ENCODE results near the gene HLA-DMB. TPM values are rescaled to one million over a fixed set of nuclear protein-coding genes. Genes with fewer than 3 reads are reported as not detected.

HLA-DMB gene
- total RNA-seq, 1 donor from 2014 or later = 26.8 TPM

DNA sequence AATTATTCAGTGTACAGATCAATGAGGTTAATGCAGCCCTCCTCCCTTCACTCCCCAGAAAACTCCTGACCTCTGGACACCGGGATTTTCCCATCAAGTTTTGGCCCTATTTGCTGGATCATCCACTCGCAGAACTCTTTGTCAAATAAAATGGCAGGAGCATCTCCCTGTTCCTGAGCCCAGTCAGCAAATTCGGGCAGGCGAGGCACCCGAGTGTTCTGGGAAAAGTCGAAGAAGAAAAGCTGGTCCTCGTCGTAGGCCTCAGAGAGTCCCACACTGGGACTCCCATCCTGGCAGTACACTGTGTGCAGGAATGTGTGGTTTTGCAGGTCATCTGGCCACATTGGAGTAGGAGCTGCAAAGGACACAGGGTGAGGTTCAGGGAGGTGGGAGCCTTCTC, 9.6 kb upstream of the HLA-DMB start:
- Histone ChIP-seq H3K4me1 (peaks cover 0 to 2% of the 10 kb centered on the region in 2 donors), H3K27me3 (no peaks in the 10 kb centered on the region), H3K9me3 (peaks cover 0 to 6% of the 10 kb centered on the region in 2 donors), H3K27ac (no peak overlapping the region), H3K4me3 (no peak overlapping the region), H3K36me3 (no peaks in the 10 kb centered on the region)
- intact Hi-C loops (cut with DNase I) = no loop called here
- TF ChIP-seq, protein P1, sequence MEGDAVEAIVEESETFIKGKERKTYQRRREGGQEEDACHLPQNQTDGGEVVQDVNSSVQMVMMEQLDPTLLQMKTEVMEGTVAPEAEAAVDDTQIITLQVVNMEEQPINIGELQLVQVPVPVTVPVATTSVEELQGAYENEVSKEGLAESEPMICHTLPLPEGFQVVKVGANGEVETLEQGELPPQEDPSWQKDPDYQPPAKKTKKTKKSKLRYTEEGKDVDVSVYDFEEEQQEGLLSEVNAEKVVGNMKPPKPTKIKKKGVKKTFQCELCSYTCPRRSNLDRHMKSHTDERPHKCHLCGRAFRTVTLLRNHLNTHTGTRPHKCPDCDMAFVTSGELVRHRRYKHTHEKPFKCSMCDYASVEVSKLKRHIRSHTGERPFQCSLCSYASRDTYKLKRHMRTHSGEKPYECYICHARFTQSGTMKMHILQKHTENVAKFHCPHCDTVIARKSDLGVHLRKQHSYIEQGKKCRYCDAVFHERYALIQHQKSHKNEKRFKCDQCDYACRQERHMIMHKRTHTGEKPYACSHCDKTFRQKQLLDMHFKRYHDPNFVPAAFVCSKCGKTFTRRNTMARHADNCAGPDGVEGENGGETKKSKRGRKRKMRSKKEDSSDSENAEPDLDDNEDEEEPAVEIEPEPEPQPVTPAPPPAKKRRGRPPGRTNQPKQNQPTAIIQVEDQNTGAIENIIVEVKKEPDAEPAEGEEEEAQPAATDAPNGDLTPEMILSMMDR (IDR thresholded peaks at IDR 0.05) = no peak
- DNase-seq (ENCODE audit: low spot score in 2 of 2) = no peak

DNA sequence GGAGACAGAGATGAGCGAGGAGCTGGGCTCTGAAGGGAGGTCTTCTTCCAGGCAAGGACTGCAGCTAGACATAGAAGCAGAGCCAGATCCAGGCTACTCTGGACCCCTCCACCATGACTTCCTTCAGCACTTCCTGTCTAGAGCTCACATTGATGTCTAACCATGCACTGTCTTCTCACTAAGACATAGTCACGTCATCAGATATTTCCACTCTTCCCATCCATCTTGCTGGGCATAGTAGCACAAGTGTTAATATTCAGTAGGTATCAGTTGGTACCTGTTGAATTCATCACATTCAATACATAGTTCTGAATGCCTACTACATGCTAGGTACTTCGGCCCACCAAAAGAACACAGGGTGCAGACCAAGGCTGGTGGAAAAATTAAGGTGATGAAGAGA, 9.2 kb upstream of the HLA-DMB start:
- H3K4me3 ChIP-seq = no peak overlapping the region
- TF ChIP-seq, protein P1 (IDR thresholded peaks at IDR 0.05) = no peak
- H3K27me3 ChIP-seq = no peaks in the 10 kb centered on the region
- no peak overlapping the region for H3K27ac ChIP-seq
- peaks cover 0 to 2% of the 10 kb centered on the region in 2 donors for H3K4me1 ChIP-seq
- H3K36me3 ChIP-seq = no peaks in the 10 kb centered on the region
- no peak for DNase-seq (ENCODE audit: low spot score in 2 of 2)
- peaks cover 0 to 6% of the 10 kb centered on the region in 2 donors for H3K9me3 ChIP-seq
- intact Hi-C loops (cut with DNase I) = no loop called here

- Histone ChIP-seq H3K27me3 (no peaks in the 10 kb centered on the region), H3K4me1 (peaks cover 0 to 2% of the 10 kb centered on the region in 2 donors), H3K4me3 (no peak overlapping the region), H3K9me3 (peaks cover 0 to 6% of the 10 kb centered on the region in 2 donors), H3K27ac (no peak overlapping the region), H3K36me3 (no peaks in the 10 kb centered on the region)
- TF ChIP-seq, protein P1 (IDR thresholded peaks at IDR 0.05) = no peak
- intact Hi-C loops (cut with DNase I) = no loop called here
- DNase-seq (ENCODE audit: low spot score in 2 of 2) = no peak
These were observed 8.3 kb upstream of the HLA-DMB start for GRCh38 chr6:32949113-32949512.

GRCh38 chr6:32947552-32948465, 7.0 kb upstream of the HLA-DMB start:
- H3K4me1 ChIP-seq = peaks cover 0 to 2% of the 10 kb centered on the region in 2 donors
- peaks cover 0 to 6% of the 10 kb centered on the region in 2 donors for H3K9me3 ChIP-seq
- TF ChIP-seq, protein P1 (IDR thresholded peaks at IDR 0.05) = peak in 1 of 3 experiments; percentile 17
- H3K27ac ChIP-seq = no peak overlapping the region
- no peak for DNase-seq (ENCODE audit: low spot score in 2 of 2)
- no peak overlapping the region for H3K4me3 ChIP-seq
- no peaks in the 10 kb centered on the region for H3K27me3 ChIP-seq
- intact Hi-C loops (cut with DNase I) = no loop called here
- no peaks in the 10 kb centered on the region for H3K36me3 ChIP-seq

DNA sequence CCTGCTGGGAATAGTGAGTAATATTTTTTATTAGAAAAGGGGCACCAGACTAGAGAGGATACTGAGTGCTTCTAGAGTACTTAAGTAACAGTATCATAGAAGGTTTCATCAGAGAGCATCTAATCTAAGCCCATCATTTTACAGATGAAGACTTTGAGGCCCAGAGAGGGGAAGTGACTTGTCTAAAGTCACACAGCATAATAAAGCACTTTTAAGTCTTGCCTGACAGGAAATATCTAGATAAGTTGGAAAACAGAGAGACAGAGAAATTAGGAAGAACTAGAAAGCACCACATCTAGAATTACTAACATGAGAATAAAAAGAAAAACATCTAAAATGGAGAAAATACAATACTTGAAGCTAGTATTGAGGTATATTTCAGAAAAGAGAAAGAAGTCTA, 6.1 kb upstream of the HLA-DMB start:
- Histone ChIP-seq H3K4me3 (no peak overlapping the region), H3K9me3 (peaks cover 0 to 6% of the 10 kb centered on the region in 2 donors), H3K36me3 (no peaks in the 10 kb centered on the region), H3K27me3 (no peaks in the 10 kb centered on the region), H3K4me1 (no peaks in the 10 kb centered on the region), H3K27ac (no peak overlapping the region)
- TF ChIP-seq, protein P1 (IDR thresholded peaks at IDR 0.05) = no peak
- intact Hi-C loops (cut with DNase I) = no loop called here
- DNase-seq (ENCODE audit: low spot score in 2 of 2) = no peak

All from ascending aorta (tissue), 2 donors.